Measurements from ENCODE around the gene SLC22A15.

Gene SLC22A15

GRCh38 chr1:116095027-116095426, 118.7 kb downstream of the SLC22A15 start:
- Histone ChIP-seq H3K4me1 (ENCODE audit: low read depth, poor library complexity, severe bottlenecking) (no peaks in the 10 kb centered on the region), H4K20me1 (ENCODE audit: insufficient read depth) (no peaks in the 10 kb centered on the region), H3K79me2 (ENCODE audit: insufficient read depth, low read depth) (no peaks in the 10 kb centered on the region), H3K27me3 (ENCODE audit: insufficient read depth, low read depth) (no peaks in the 10 kb centered on the region), H3K4me2 (no peak overlapping the region), H2AFZ (ENCODE audit: low read depth) (no peak overlapping the region), H3K36me3 (ENCODE audit: insufficient read depth) (no peaks in the 10 kb centered on the region), H3K27ac (no peak overlapping the region), H3K4me3 (IDR thresholded peaks at IDR 0.05; ENCODE audit: insufficient read depth, low read depth, low read length) (no peak overlapping the region), H3K9ac (no peak overlapping the region)
- TF ChIP-seq CTCF (conservative IDR thresholded peaks at IDR 0.05; ENCODE audit: low read depth, low read length) = no peak

- no peaks in the 10 kb centered on the region for H3K4me1 ChIP-seq (ENCODE audit: low read depth, poor library complexity, severe bottlenecking)
- H2AFZ ChIP-seq (ENCODE audit: low read depth) = no peak overlapping the region
- H3K27ac ChIP-seq = no peak overlapping the region
- no peak overlapping the region for H3K9ac ChIP-seq
- no peak for TF ChIP-seq CTCF (conservative IDR thresholded peaks at IDR 0.05; ENCODE audit: low read depth, low read length)
- no peaks in the 10 kb centered on the region for H3K79me2 ChIP-seq (ENCODE audit: insufficient read depth, low read depth)
- H3K4me2 ChIP-seq = no peak overlapping the region
- H3K36me3 ChIP-seq (ENCODE audit: insufficient read depth) = no peaks in the 10 kb centered on the region
- H3K27me3 ChIP-seq (ENCODE audit: insufficient read depth, low read depth) = no peaks in the 10 kb centered on the region
- no peaks in the 10 kb centered on the region for H4K20me1 ChIP-seq (ENCODE audit: insufficient read depth)
- no peak overlapping the region for H3K4me3 ChIP-seq (IDR thresholded peaks at IDR 0.05; ENCODE audit: insufficient read depth, low read depth, low read length)
These were observed 119.8 kb downstream of the SLC22A15 start for GRCh38 chr1:116096013-116096618.

GRCh38 chr1:116097626-116098025, 121.3 kb downstream of the SLC22A15 start:
- Histone ChIP-seq H3K27me3 (ENCODE audit: insufficient read depth, low read depth) (no peaks in the 10 kb centered on the region), H3K79me2 (ENCODE audit: insufficient read depth, low read depth) (no peaks in the 10 kb centered on the region), H3K9ac (no peak overlapping the region), H2AFZ (ENCODE audit: low read depth) (no peak overlapping the region), H3K4me2 (no peak overlapping the region), H4K20me1 (ENCODE audit: insufficient read depth) (no peaks in the 10 kb centered on the region), H3K4me3 (IDR thresholded peaks at IDR 0.05; ENCODE audit: insufficient read depth, low read depth, low read length) (no peak overlapping the region), H3K36me3 (ENCODE audit: insufficient read depth) (no peaks in the 10 kb centered on the region), H3K27ac (no peak overlapping the region), H3K4me1 (ENCODE audit: low read depth, poor library complexity, severe bottlenecking) (no peaks in the 10 kb centered on the region)
- no peak for TF ChIP-seq CTCF (conservative IDR thresholded peaks at IDR 0.05; ENCODE audit: low read depth, low read length)

- Histone ChIP-seq H3K36me3 (ENCODE audit: insufficient read depth) (no peaks in the 10 kb centered on the region), H4K20me1 (ENCODE audit: insufficient read depth) (no peaks in the 10 kb centered on the region)
These were observed 123.1 kb downstream of the SLC22A15 start for GRCh38 chr1:116099379-116099778.

More at GRCh38 chr1:116099379-116099778, 123.1 kb downstream of the SLC22A15 start:
- Histone ChIP-seq H3K9ac (no peak overlapping the region), H3K79me2 (ENCODE audit: insufficient read depth, low read depth) (no peaks in the 10 kb centered on the region), H3K4me2 (no peak overlapping the region), H3K4me1 (ENCODE audit: low read depth, poor library complexity, severe bottlenecking) (no peaks in the 10 kb centered on the region), H3K27me3 (ENCODE audit: insufficient read depth, low read depth) (no peaks in the 10 kb centered on the region), H3K4me3 (IDR thresholded peaks at IDR 0.05; ENCODE audit: insufficient read depth, low read depth, low read length) (no peak overlapping the region), H2AFZ (ENCODE audit: low read depth) (no peak overlapping the region), H3K27ac (no peak overlapping the region)
- no peak for TF ChIP-seq CTCF (conservative IDR thresholded peaks at IDR 0.05; ENCODE audit: low read depth, low read length)

Measured in KMS-11 (cell line).